Renal cortex interstitium (tissue), 11 donors: Measurements from ENCODE around the gene KCTD17. TPM values are rescaled to one million over a fixed set of nuclear protein-coding genes. Genes with fewer than 3 reads are reported as not detected.

ENCODE experiments used
- DNase-seq, 11 donors: peaks; one replicate each; pipeline ENCODE4 v3.0.0-alpha.2; 2013; ENCODE audit warnings: low read depth in 9 of 11, low spot score in 4 of 11; ENCODE audit errors: extremely low read depth in 1 of 11
- polyA plus RNA-seq, 3 donors: library from polyadenylated mRNA; unstranded; fragments of 120-200 nt; gene quantifications; one replicate each; pipeline ENCODE4 v1.2.1, GENCODE V29; 2013; ENCODE audit not compliant: insufficient read length in 3 of 3

The KCTD17 gene
- polyA plus RNA-seq, 3 donors = 20.4 to 34.3 (median 30.7) TPM

GRCh38 chr22:37088108-37088605 is 36.6 kb downstream of the KCTD17 start:
- no peak for DNase-seq

DNA sequence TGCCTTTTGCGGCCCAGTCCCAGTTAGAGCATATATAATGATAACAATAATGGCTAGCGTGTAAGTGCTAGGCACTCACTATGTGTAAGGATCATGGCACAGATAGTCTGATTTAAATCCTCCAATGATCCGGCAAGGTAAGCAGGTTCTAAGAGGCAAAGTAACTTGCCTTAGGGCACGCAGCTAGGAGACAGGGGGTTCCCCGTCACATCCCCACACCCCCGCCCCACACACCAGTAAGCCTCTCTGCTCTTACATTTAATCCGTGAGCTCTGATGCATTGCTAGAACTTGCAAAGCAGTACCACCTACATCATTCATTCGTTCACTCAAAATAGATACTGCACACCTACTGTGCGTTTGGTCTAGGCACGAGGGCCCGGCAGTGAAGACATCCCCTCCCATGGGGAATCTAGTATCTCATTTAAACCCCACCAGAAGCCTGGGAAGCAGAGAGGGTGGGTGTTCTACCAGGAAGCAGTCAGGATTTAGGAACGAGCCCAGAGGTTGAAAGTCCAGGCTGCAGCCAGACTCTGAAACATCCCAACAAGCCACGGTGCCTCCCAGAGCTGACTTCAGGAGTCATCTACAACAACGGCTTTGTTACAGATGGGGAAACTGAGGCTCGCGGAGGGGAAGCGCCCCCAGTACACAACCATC is 37.3 kb downstream of the KCTD17 start:
- no peak for DNase-seq

DNA sequence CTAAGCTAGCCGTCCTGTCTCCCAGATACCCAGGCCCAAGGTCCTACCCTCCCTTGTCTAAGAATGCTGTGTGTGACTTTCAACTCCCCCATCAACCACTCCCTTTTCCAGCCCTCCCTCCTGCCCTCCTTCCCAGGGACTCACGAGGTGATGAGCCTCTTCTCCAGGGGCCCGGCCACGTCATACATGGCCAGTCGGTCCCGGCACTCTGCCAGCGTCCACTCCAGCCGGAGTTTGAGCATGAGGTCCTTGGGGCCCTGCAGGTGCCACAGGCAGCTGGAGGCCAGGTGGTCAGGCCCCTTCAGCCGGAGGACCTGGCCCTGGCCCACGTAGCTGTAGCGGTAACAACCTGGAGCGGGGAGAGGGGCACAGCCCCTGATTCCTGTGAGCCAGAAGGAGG is 37.9 kb downstream of the KCTD17 start:
- DNase-seq = no peak

DNA sequence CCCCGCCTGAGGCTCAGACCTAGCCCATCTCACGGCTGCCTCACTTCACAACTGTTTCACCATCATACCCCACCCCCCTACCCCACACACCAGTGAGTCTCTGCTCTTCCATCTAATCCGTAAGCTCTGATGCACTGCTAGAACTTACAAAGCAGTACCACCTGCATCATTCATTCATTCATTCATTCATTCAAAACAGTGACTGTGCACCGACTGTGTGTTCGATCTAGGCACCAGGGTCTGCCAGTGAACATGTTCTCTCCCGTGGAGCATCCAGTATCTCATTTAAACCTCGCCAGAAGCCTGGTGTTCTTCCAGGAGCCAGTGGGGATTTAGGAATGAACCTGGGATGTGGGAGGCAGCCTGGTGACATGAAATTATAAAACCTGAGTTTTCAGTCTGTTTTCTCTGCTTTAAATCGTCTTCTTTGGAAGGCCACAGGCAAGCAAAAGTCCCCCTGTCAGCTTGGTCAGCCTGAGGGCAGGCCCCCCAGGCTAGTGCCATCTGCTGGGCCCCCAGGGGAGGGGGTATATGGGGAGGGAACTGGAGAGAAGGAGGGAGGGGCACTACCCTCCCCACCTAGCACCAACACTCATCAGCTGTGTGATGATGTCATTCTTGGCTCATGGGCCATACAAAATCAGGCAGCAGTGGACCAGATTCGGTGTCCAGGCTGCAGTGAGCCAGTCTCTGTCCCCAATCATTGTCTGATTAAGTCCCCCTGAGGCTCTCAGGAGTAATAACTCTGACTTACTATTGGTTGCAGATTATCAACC is 39.6 kb downstream of the KCTD17 start:
- no peak for DNase-seq

DNA sequence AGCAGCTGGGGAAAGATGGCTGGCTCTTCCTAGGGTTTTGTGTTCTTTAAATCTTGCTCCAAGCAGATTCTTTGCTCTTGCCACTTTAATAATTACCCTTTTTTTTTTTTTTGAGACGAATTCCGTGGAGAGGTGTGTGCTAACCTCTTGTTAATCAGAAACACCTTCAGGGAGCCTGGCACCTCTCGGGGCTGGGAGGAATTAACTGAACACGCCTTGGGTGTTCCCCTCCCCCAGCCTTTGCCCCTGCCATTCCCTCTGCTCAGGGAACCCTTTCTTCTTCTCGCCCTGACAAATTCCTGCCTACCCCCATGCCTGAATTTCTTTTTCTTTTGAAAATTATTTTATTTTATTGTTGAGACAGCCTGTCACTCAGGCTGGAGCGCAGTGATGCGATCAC is 40.5 kb downstream of the KCTD17 start:
- DNase-seq = no peak

GRCh38 chr22:37092997-37093396 is 41.5 kb downstream of the KCTD17 start:
- DNase-seq = no peak

DNA sequence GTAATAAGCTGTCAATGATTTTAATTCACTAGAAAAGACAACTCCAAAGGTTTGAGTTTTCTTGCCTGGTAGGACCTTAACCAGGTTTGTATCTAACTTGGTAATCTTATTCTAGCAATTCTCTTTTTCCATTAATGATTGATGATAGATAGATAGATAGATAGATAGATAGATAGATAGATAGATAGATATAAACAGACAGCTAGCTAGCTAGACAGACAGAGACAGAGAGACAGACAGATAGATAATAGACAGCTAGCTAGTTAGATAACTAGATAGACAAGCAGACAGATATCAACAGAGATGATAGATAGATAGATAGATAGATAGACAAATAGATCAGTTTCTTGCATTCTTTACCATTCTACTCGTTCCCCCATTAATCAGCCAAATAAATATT is 42.7 kb downstream of the KCTD17 start:
- no peak for DNase-seq

- DNase-seq = no peak
Measured at GRCh38 chr22:37095113-37095512, 43.6 kb downstream of the KCTD17 start.

DNA sequence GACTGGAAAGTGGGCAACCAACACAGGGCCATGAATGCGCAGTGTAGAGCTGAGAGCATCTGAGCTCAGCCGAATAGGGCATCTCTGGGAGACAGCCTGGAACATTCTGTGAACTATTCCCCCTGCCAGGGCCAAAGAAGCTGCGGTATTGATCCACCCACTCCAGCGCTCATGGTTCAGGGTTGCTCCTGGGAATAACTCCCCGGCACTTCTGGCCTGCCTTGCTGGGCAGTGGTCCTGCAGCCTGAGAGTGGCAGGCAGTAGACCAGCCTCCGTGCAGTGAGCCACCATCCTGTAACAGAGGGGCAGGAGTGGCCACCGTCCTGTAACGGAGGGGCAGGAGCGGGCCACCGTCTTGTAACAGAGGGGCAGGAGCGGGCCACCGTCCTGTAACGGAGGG is 45.8 kb downstream of the KCTD17 start:
- DNase-seq = no peak

DNA sequence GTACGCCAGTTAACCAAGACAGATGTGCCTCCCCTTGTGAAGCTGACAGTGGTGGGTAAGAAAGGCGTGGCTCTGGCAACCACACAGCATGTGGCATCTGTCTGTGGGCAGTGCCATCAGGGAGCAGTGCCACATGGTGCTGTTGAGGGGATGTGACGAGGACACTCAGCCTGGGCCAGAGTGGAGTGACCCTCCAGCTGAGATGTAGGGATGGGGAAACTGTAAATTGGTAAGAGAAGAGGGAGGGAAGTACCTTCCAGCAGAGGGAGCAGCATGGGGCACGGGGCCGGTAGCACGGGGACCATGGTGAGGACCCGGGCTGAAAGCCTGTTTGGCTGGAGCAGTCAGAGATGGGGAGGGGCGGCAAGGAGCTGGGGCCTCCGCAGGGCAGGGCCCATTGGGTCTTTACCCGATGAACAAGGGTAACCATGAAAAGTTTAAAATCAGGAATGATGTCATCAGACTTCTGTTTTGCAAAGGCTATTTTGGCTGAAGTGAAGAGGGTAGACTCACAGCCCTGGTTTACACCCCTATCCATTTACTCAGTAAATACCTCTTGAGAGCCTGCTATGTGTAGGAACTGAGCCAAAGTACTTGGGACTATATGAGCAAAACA is 47.5 kb downstream of the KCTD17 start:
- DNase-seq = no peak

DNA sequence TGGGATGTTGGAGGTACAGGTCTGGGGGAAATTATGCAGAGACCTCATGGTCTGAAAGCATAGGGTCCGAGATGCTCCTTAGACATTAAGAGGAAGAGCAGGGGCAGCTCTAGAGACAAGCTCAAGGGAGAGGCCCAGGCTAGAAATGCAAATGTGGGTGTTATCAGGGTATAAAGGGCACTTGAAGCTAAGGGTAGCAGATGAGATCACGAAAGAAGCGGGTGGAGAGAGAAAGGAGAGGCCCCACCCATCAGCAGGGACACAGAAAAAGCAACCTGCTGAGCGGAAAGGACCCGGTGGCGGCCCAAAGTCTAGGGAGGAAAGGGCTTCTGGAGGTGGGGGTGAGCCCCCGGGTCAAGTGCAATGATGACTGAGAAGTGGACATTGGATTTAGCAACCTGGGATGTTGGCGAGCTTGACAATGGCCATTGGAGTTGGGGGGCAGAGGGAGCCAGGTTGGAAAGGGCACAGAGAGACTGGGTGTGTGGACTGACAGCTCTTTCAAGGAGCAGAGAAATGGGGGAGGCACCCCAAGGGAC is 49.1 kb downstream of the KCTD17 start:
- no peak for DNase-seq

- DNase-seq = no peak
Measured at GRCh38 chr22:37101311-37102066, 49.9 kb downstream of the KCTD17 start.

DNA sequence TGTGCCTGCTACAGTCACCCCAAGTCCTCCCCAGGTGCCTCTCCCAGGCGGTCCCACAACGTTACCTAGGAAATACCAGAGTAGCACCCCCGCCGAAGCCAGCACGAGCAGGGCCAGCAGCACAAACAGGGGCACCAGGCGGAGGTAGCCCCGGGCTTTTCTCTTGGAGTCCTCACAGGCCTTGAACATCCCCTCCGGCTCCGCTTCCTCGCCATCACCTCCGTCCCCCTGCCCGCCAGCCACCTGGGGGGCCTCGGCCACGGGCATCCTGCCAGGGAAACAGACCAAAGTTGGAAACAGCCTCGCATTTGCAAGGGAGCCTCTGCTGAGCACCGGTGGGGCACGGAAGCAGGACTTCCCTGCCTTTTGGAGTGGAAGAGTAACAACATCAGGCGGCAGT is 51.6 kb downstream of the KCTD17 start:
- DNase-seq = no peak

GRCh38 chr22:37103656-37104452 is 52.3 kb downstream of the KCTD17 start:
- DNase-seq = peak in 1 of 11 donors; percentile 29

GRCh38 chr22:37105154-37105553 is 53.6 kb downstream of the KCTD17 start:
- DNase-seq = no peak

DNA sequence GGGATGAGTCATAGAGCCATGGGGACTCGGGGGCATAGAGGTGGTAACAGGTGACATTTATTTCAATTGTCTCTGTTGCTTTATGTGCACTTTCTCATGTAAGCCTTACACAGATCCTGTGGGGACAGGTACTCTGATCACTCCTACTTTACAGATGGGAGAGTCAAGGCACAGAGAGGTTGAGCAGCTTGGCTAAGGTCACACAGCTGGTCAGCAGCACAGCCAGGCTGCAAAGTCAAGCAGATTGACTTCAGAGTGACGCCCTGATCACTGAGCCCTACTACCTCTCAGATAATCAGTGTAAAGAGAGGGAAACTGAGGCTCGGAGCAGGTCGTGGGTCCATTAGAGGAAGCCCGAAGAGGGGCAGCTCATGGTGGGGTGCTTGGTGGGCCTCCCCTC is 54.4 kb downstream of the KCTD17 start:
- no peak for DNase-seq

DNA sequence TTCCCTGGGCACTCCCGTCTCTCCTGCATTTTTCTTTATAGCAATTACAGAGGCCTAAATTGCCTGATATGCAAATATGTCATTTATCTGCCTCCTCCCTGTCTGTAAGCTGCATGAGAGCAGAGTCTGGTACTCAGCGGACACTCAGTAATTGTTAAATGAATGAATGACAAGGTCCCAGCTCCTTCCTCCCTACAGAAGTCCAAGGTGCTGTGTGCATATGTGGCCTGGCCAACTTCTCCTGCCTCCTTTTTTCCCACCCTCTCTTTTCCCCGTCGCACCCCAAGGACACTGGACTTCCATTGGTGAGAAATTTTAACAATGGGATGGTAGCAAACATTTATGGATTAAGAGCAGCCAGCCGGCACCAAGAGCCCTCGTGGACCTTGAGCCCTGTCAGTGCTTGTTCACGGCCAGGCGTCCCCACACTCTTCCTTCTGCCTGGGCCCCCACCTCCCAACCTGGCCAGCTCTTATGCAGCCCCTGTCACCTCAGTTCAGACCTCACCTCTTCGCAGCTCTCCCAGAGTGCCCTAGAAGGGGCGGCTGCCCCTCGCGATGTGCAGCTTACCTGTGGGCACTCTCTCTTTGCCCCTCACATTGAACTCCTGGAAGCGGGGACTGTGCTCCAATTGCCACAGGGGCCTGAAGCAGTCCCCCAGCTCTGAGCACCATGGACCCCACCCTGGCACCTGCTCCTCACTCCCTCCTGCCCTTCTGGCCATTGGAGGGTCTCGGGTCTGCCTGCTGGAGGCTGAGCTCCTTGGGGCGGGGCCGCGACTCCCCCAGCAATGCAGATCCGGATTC is 56.5 kb downstream of the KCTD17 start:
- no peak for DNase-seq
